Aorta (tissue), 5 donors: Measurements from ENCODE around the gene LNX1. TPM values are rescaled to one million over a fixed set of nuclear protein-coding genes. Genes with fewer than 3 reads are reported as not detected.
A peak's percentile ranks its signal among the peaks of the same experiment; 100 is the strongest.

Experiments
- ATAC-seq: fragments of 200-7000 bp; cut with Tn5 transposase; one replicate; pipeline ENCODE4 v1.9.1; 2022; ENCODE audit warnings: moderate library complexity; ENCODE audit not compliant: low FRiP score
- DNase-seq, 2 donors: peaks; one replicate each; pipeline ENCODE4 v3.0.0-alpha.2; 2020
- H3K27ac ChIP-seq, 2 donors: one replicate each; pipeline ENCODE4 v1.5.1; 2013; ENCODE audit warnings: low read length in 2 of 2, mild to moderate bottlenecking in 2 of 2, moderate library complexity in 2 of 2, control low read depth in 1 of 2, inconsistent platforms in 1 of 2, low read depth in 1 of 2
- H3K27me3 ChIP-seq, 2 donors: one replicate each; pipeline ENCODE4 v1.6.1; 2013; ENCODE audit warnings: control low read depth in 1 of 2, low read length in 1 of 2, mild to moderate bottlenecking in 1 of 2, moderate library complexity in 1 of 2; ENCODE audit not compliant: insufficient read depth in 2 of 2, control insufficient read depth in 1 of 2
- H3K36me3 ChIP-seq, 2 donors: one replicate each; pipeline ENCODE4 v1.6.1; 2013; ENCODE audit warnings: control low read depth in 1 of 2, low read length in 1 of 2, mild to moderate bottlenecking in 1 of 2; ENCODE audit not compliant: insufficient read depth in 2 of 2, control insufficient read depth in 1 of 2
- H3K4me1 ChIP-seq, 2 donors: one replicate each; pipeline ENCODE4 v1.6.1; 2013; ENCODE audit warnings: low read length in 2 of 2, control low read depth in 1 of 2, mild to moderate bottlenecking in 1 of 2, moderate library complexity in 1 of 2; ENCODE audit not compliant: insufficient read depth in 2 of 2, control insufficient read depth in 1 of 2
- H3K4me3 ChIP-seq, 2 donors: one replicate each; pipeline ENCODE4 v1.5.1; 2013; ENCODE audit warnings: low read length in 2 of 2, control low read depth in 1 of 2, mild to moderate bottlenecking in 1 of 2
- H3K9me3 ChIP-seq: one replicate; pipeline ENCODE4 v1.6.1; 2013; ENCODE audit warnings: mild to moderate bottlenecking, low read length; ENCODE audit not compliant: control insufficient read depth
- WGBS, 2 donors: extraction: QIAGEN DNeasy Blood & Tissue Kit; methylation state at CpG; one replicate each; pipeline ENCODE4 v1.1.7; 2013; 5-methylcytosine and 5-hydroxymethylcytosine counted together
- intact Hi-C, 2 donors: fragments of 100-400 bp; cut with DNase I; formaldehyde crosslinking; loops; one replicate each; pipeline versions ENCODE4 v1.14.2 to v1.15.0; 2022
- polyA plus RNA-seq, 2 donors: library from polyadenylated mRNA; stranded (reverse); fragments of 200-250 nt; gene quantifications; one replicate each; pipeline ENCODE4 v1.2.3, GENCODE V29; 2013
- total RNA-seq, 2 donors: library from RNA; stranded (reverse); fragmentation: NEBNext Ultra II Directional; extraction: Animal tissue kit (Norgen Biotek cat#: 25700); gene quantifications; one replicate each; pipeline ENCODE4 v1.2.1, GENCODE V29; 2021
- donor health status: healthy with polysubstance abuse.
- donor health status: Bipolar disorder and iron deficiency.
- donor health status: DM: no; HTN: no; CAD: no.
- donor health status: DM: no; HTN: no; CAD: no.
- donor health status: DM: yes; HTN: yes; CAD: no.

LNX1 gene
- total and polyA plus RNA-seq, 4 donors = 3.1 to 11.1 (median 6.1) TPM

DNA sequence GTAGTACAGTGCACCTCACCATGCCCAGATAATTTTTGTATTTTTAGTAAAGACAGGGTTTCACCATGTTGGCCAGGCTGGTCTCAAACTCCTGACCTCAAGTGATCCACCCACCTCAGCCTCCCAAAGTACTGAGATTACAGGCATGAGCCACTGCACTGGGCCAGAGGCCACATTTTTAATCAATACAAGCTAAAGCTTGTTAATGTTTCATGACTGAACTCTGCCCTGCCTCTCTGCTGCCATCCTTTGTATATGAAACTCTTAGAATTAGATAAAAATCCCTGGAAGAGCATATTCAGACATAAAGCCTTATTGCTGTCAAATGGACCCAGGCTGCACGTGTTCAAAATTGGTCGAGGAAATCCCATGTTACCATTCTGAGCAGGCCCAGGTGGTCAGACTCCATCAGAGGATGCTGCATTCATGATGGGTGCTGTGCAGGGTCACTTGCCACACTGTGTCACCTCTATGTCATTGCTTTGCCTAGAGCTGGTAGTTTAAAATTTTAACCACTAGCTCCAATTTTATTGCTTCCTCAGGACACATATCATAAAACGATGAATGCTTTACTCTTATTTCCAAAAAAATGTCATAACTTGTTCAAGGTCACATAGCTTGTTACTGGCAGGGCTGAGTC lies 45.2 kb downstream of the LNX1 start:
- WGBS, 2 donors = 81 to 90% methylated on average over 3 of the region's 3 CpGs
- H3K9me3 ChIP-seq = no peaks in the 10 kb centered on the region
- H3K4me3 ChIP-seq = no peak overlapping the region
- no peak for ATAC-seq
- H3K36me3 ChIP-seq = no peaks in the 10 kb centered on the region
- no peak overlapping the region for H3K27ac ChIP-seq
- H3K4me1 ChIP-seq = peaks cover 0 to 8% of the 10 kb centered on the region in 2 donors
- no peaks in the 10 kb centered on the region for H3K27me3 ChIP-seq
- DNase-seq = no peak
- intact Hi-C loops = loop anchor here in 1 of 2 donors (5.0 to 10.0 kb wide), 2 partner anchors 39 to 351 kb away; no protein-coding TSS in a partner anchor

DNA sequence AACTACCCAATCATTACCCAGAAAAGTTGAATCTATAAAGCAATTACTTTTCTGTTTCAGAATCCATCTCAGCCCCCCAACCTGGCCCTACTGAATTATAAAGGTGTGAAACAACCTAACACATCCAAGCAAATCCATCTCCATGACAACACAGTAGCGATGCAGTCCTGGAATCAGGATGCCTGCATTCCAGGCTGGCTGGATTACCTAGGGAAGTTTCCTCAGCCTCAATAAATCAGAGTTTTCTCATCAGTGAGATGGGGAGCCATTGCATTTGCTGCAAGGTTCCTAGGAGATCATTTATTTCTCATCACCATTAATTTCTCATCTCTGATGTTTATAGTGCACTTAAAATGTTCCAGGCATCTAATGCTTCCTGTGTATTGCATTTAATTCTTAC lies 46.0 kb downstream of the LNX1 start:
- no peak for ATAC-seq
- H3K27ac ChIP-seq = no peak overlapping the region
- H3K9me3 ChIP-seq = no peaks in the 10 kb centered on the region
- peaks cover 0 to 9% of the 10 kb centered on the region in 2 donors for H3K4me1 ChIP-seq
- no peaks in the 10 kb centered on the region for H3K36me3 ChIP-seq
- no peak overlapping the region for H3K4me3 ChIP-seq
- intact Hi-C loops = loop anchor here in 1 of 2 donors (5.0 to 10.0 kb wide), 2 partner anchors 38 to 350 kb away; no protein-coding TSS in a partner anchor
- H3K27me3 ChIP-seq = no peaks in the 10 kb centered on the region
- DNase-seq = no peak
- WGBS, 2 donors = 91 to 94% methylated on average over 1 of the region's 1 CpG

DNA sequence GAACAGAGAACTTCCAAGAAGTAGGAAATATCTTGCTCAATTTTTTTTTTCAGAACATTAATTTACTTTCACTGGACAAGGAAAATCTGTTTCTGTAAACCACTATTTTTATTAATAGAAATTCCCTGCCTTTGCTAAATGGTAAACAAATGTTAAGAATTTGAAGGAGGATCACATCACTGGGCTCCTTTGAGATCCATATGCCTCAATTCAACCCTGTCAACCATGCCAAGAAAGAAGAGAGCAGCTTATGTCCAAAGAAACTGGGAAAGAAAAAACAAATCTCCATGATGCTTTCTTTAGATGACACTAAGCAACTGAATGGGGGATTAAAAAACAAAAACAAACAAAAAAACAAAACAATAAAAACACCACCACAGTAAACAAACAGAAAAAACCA lies 47.7 kb downstream of the LNX1 start:
- H3K4me1 ChIP-seq = peaks cover 0 to 9% of the 10 kb centered on the region in 2 donors
- H3K27ac ChIP-seq = no peak overlapping the region
- DNase-seq (no peak), ATAC-seq (no peak)
- intact Hi-C loops = loop anchor here (5.0 to 10.0 kb wide), 2 partner anchors 36 to 349 kb away; no protein-coding TSS in a partner anchor
- H3K36me3 ChIP-seq = no peaks in the 10 kb centered on the region
- H3K27me3 ChIP-seq = no peaks in the 10 kb centered on the region
- no peaks in the 10 kb centered on the region for H3K9me3 ChIP-seq
- H3K4me3 ChIP-seq = no peak overlapping the region

DNA sequence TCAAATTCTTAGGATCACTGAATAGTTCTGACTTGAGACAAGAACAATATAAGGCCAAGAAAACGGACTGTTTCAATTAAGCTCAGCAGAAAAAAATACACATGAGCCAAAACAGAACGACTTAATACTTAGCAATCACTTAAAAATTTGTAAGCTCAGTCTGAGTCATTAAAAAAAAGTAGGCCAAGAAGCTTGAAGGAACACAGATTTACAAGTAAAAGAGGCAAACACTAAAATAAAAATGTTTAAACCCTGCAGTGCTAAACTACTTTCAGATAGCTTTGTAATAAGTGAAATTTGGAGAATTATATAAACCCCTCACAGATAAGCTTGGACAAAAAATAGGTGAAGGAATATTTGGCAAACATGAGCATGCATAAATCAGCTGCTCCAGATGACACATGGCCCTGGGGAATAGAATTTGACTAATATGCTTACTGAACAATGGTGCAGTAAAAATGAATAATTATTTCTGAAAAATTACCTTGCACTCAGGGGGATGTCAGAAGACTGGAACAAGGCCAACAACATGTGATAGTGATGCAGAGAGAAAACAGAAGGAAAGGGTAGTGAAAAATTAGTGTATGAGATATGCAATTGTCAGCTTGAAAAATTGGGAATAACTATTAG lies 49.6 kb downstream of the LNX1 start:
- no peaks in the 10 kb centered on the region for H3K27me3 ChIP-seq
- peaks cover 0 to 6% of the 10 kb centered on the region in 2 donors for H3K4me1 ChIP-seq
- no peak overlapping the region for H3K4me3 ChIP-seq
- H3K36me3 ChIP-seq = no peaks in the 10 kb centered on the region
- DNase-seq (no peak), ATAC-seq (peak; percentile 73)
- intact Hi-C loops = loop anchor here (5.0 to 10.0 kb wide), 2 partner anchors 34 to 347 kb away; no protein-coding TSS in a partner anchor
- WGBS, 2 donors = 2 to 5% methylated on average over 2 of the region's 2 CpGs
- H3K27ac ChIP-seq = no peak overlapping the region
- H3K9me3 ChIP-seq = no peaks in the 10 kb centered on the region

DNA sequence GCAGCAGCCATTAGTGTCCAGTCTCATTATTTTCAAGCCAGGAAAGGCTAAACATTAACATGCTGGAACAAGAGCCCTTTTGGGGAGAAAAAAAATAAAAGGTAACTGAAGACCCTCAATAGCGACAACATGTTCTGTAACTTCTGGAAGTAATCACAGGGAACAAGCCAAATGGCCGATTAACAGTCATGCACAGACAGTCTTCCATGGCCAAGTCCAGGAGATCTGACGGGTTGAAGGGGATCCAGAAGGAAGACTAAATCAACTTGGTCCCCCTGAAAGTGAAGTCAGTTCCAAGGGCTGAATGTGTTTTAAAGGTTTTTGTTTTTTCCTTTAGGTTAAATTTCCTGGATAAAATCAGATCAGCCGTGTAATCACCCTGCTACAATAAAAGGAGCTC lies 52.5 kb downstream of the LNX1 start:
- intact Hi-C loops = no loop called here
- H3K4me3 ChIP-seq = no peak overlapping the region
- H3K27me3 ChIP-seq = no peaks in the 10 kb centered on the region
- WGBS, 2 donors = 66 to 86% methylated on average over 4 of the region's 4 CpGs
- H3K4me1 ChIP-seq = peaks cover 0 to 1% of the 10 kb centered on the region in 2 donors
- DNase-seq (no peak), ATAC-seq (no peak)
- H3K9me3 ChIP-seq = no peaks in the 10 kb centered on the region
- no peaks in the 10 kb centered on the region for H3K36me3 ChIP-seq
- no peak overlapping the region for H3K27ac ChIP-seq

DNA sequence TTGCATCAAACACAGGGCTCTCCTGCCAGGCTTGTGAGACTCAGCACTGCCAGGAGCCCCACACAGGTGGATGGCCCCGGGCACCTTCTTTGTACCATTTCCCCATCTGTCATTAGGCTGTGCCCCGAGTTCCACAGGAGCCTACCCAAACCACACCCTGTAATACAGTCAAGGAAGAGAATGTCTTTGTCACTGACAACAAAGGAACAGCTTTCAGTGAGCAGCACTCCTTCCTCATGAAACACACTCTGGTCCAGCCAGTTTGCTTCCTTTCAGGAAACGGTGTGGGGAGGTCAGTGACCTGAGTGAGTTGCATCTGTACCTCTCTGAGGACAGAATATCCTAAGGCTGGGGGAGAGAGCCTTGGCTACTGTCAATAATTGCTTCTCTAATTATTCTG lies 53.7 kb downstream of the LNX1 start:
- no peak overlapping the region for H3K4me3 ChIP-seq
- H3K36me3 ChIP-seq = no peaks in the 10 kb centered on the region
- H3K4me1 ChIP-seq = peaks cover 0 to 1% of the 10 kb centered on the region in 2 donors
- intact Hi-C loops = no loop called here
- ATAC-seq (no peak), DNase-seq (no peak)
- H3K27ac ChIP-seq = no peak overlapping the region
- H3K27me3 ChIP-seq = no peaks in the 10 kb centered on the region
- H3K9me3 ChIP-seq = no peaks in the 10 kb centered on the region
- 66 to 82% methylated on average over 3 of the region's 3 CpGs for WGBS, 2 donors

DNA sequence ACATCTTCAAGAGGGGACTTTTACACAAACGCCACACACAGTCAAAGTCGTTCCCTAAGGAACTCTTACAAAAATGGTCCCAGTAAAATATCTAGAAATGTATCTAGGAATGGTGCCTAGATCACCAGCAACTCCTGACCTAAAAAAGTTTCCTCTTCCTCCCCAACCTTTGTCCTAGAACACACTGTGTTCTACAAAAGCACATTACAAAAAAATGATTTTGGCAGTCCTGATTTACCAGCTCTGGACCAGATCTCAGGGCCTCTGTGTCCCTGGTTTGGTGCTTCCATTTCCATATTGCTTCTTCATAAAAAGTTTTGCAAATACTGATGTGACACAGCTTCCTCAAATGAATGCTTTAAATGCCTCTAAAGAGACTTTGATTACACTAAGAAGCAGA lies 55.0 kb downstream of the LNX1 start:
- H3K27ac ChIP-seq = no peak overlapping the region
- DNase-seq (no peak), ATAC-seq (no peak)
- H3K36me3 ChIP-seq = no peaks in the 10 kb centered on the region
- 46 to 80% methylated on average over 2 of the region's 2 CpGs for WGBS, 2 donors
- H3K4me3 ChIP-seq = no peak overlapping the region
- no peaks in the 10 kb centered on the region for H3K27me3 ChIP-seq
- H3K9me3 ChIP-seq = no peaks in the 10 kb centered on the region
- intact Hi-C loops = no loop called here
- H3K4me1 ChIP-seq = peaks cover 0 to 1% of the 10 kb centered on the region in 2 donors

DNA sequence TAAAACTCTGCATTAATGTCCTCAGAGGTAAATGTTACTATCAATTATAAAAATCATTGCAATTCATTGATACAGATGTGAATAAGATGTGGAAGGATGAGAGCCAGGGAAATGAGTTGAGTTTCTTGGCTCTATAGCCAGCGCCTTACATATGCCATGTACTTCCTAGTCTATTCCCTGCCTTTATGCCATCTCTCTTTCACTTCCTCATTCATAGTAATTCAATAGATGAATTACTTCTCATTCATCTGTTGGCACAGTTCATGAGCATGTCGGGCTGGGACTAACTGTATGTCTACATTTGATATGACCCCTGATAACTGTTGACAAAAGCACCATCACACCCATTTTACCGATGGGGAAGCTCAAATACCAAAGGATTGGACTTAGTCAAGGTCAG lies 55.7 kb downstream of the LNX1 start:
- H3K27ac ChIP-seq = no peak overlapping the region
- peaks cover 0 to under 1% of the 10 kb centered on the region in 2 donors for H3K4me1 ChIP-seq
- H3K27me3 ChIP-seq = no peaks in the 10 kb centered on the region
- ATAC-seq = no peak
- DNase-seq = no peak
- no peak overlapping the region for H3K4me3 ChIP-seq
- H3K36me3 ChIP-seq = no peaks in the 10 kb centered on the region
- intact Hi-C loops = no loop called here
- H3K9me3 ChIP-seq = no peaks in the 10 kb centered on the region
- 90 to 92% methylated on average over 3 of the region's 3 CpGs for WGBS, 2 donors

DNA sequence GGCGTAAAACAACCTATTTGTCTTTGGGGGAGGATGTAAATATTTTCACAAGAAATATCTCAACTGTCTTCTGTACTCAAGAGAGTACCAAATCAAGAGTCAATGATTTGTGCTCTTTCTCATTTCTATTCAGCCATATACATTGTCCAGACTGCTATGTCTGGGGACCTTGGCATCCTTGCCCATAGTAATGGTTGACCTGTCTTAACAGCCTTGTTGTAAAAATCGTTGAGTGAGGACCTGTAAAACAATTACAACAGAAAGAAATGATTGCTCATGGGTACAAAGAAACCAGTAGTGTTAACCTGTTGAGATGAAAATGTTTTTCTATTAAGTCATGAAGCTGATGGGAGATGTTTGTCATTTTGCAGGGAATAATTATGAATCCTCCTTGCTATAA lies 56.6 kb downstream of the LNX1 start:
- 68 to 82% methylated on average over 2 of the region's 2 CpGs for WGBS, 2 donors
- DNase-seq = no peak
- no peaks in the 10 kb centered on the region for H3K27me3 ChIP-seq

More for the DNA sequence above, 56.6 kb downstream of the LNX1 start:
- ATAC-seq = no peak
- Histone ChIP-seq H3K4me1 (no peaks in the 10 kb centered on the region), H3K36me3 (no peaks in the 10 kb centered on the region), H3K4me3 (no peak overlapping the region), H3K9me3 (no peaks in the 10 kb centered on the region), H3K27ac (no peak overlapping the region)
- intact Hi-C loops = no loop called here
